Right atrium auricular region (tissue), 2 donors: Measurements from ENCODE around the gene SP9. TPM values are rescaled to one million over a fixed set of nuclear protein-coding genes. Genes with fewer than 3 reads are reported as not detected.

Experiments
- DNase-seq: peaks from one replicate; pipeline ENCODE4 v3.0.0-alpha.2; 2019; ENCODE audit warnings: low spot score
- H3K27ac ChIP-seq, 2 donors: fragments of 200-600 bp; sonication (generic); 1 replicate in 1 of 2; 2 replicates in 1 of 2; pipeline ENCODE4 v1.5.1; 2016 to 2019
- H3K27me3 ChIP-seq, 2 donors: fragments of 200-600 bp; sonication (generic); one replicate each; pipeline versions ENCODE4 v1.5.1 to v1.6.0; 2017 to 2019
- H3K36me3 ChIP-seq: fragments of 200-600 bp; sonication (generic); one replicate; pipeline ENCODE4 v1.5.1; 2016
- H3K4me1 ChIP-seq, 2 donors: fragments of 200-600 bp; sonication (generic); one replicate each; pipeline versions ENCODE4 v1.5.1 to v1.6.0; 2017 to 2019
- H3K4me3 ChIP-seq, 2 donors: fragments of 200-600 bp; sonication (generic); 1 replicate in 1 of 2; 2 replicates in 1 of 2; pipeline ENCODE4 v1.5.1; 2017 to 2019; ENCODE audit warnings: mild to moderate bottlenecking in 1 of 2, moderate library complexity in 1 of 2
- H3K9me3 ChIP-seq, 2 donors: fragments of 200-600 bp; sonication (generic); one replicate each; pipeline ENCODE4 v1.5.1; 2019
- total RNA-seq, 2 donors: library from RNA; depleted of rRNA; stranded (reverse); fragments of >200 nt; gene quantifications; one replicate each; pipeline ENCODE4 v1.1.0, GENCODE V29; 2016
- TF ChIP-seq, protein P1 (sequence below), 2 donors: fragments of 200-600 bp; sonication (generic); IDR thresholded peaks; one replicate each; pipeline ENCODE4 v1.5.1; 2019; ENCODE audit warnings: antibody characterized with exemption in 2 of 2

SP9 gene
- not detected for total RNA-seq

DNA sequence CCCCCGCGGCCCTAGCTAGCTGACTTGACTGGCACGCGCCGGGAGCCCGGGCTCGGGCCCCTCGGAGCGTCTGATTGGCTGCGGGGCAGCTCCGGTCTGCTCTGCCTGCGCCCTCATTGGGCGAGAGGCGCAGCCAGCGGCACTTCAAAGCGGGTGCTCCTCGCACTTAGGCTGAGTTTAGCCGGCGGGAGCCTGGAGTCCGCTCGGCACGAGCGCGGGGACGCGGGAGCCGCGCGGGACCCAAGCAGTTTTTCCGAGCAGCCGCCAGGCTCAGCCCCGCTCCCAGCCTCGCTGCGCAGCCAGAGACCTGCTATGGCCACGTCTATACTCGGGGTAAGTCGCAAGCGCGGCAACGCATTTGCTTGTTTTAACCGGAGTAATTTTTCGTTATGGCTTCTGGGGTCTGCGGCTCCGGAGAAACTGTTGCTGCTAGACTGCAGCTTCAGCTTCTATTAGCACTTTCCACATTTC is at the start of gene SP9:
SP9 (plus strand) TSS at position 174 of the 471 bp plus-strand sequence; CDS start at position 313, 139 bp downstream.
- Histone ChIP-seq H3K4me1 (peaks cover 0 to 45% of the 10 kb centered on the region in 2 donors), H3K36me3 (no peaks in the 10 kb centered on the region), H3K4me3 (peak within 1 kb of the TSS in 1 of 2 donors; percentile 32), H3K9me3 (no peaks in the 10 kb centered on the region), H3K27me3 (peaks cover 87 to 97% of the 10 kb centered on the region in 2 donors), H3K27ac (no peak within 1 kb of the TSS)
- TF ChIP-seq, protein P1, sequence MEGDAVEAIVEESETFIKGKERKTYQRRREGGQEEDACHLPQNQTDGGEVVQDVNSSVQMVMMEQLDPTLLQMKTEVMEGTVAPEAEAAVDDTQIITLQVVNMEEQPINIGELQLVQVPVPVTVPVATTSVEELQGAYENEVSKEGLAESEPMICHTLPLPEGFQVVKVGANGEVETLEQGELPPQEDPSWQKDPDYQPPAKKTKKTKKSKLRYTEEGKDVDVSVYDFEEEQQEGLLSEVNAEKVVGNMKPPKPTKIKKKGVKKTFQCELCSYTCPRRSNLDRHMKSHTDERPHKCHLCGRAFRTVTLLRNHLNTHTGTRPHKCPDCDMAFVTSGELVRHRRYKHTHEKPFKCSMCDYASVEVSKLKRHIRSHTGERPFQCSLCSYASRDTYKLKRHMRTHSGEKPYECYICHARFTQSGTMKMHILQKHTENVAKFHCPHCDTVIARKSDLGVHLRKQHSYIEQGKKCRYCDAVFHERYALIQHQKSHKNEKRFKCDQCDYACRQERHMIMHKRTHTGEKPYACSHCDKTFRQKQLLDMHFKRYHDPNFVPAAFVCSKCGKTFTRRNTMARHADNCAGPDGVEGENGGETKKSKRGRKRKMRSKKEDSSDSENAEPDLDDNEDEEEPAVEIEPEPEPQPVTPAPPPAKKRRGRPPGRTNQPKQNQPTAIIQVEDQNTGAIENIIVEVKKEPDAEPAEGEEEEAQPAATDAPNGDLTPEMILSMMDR (IDR thresholded peaks at IDR 0.05) = no peak
- DNase-seq = no peak

DNA sequence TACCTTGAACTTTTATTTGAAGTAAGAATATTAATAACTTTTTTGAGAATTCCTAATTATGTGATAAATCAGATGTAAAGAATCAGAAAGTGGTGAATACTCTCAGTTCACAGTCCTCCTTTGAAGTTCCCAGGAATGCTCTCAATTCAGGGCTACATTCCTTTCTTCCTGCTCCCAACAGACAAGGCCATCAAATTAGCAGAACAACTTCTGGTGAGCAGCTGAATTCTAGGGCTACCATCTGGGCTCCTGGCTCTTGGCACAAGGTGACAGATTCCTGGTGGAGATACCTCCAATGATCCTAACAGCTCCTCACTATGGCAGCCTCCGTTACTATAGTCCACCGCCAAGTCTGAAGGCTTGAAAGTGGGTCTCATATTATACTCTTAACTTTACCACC is 48.6 kb upstream of the SP9 start:
- no peaks in the 10 kb centered on the region for H3K27me3 ChIP-seq
- H3K4me1 ChIP-seq = no peaks in the 10 kb centered on the region
- H3K27ac ChIP-seq = no peak overlapping the region
- H3K4me3 ChIP-seq = no peak overlapping the region
- no peaks in the 10 kb centered on the region for H3K36me3 ChIP-seq
- TF ChIP-seq, protein P1 (IDR thresholded peaks at IDR 0.05) = no peak
- DNase-seq = no peak
- H3K9me3 ChIP-seq = no peaks in the 10 kb centered on the region

DNA sequence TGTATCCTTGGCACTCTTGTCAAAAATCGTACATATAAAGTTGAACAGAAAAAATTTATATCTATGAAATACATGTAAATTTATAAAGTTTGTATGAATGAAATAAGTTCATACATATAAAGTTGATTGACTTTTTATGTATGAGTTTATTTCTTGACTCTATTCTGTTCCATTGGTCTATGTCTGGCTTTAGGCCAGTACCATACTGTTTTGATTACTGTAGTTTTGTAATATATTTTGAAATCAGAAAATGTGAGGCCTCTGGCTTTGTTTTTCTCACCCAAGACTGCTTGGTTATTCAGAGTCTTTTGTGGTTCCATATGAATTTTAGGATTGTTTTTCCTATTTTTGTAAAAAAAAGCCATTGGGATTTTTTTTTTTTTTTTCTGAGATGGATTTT is 41.8 kb upstream of the SP9 start:
- no peaks in the 10 kb centered on the region for H3K27me3 ChIP-seq
- no peak overlapping the region for H3K4me3 ChIP-seq
- peaks cover 0 to 12% of the 10 kb centered on the region in 2 donors for H3K9me3 ChIP-seq
- DNase-seq = no peak
- TF ChIP-seq, protein P1 (IDR thresholded peaks at IDR 0.05) = no peak
- H3K36me3 ChIP-seq = no peaks in the 10 kb centered on the region
- H3K27ac ChIP-seq = no peak overlapping the region
- H3K4me1 ChIP-seq = no peaks in the 10 kb centered on the region

DNA sequence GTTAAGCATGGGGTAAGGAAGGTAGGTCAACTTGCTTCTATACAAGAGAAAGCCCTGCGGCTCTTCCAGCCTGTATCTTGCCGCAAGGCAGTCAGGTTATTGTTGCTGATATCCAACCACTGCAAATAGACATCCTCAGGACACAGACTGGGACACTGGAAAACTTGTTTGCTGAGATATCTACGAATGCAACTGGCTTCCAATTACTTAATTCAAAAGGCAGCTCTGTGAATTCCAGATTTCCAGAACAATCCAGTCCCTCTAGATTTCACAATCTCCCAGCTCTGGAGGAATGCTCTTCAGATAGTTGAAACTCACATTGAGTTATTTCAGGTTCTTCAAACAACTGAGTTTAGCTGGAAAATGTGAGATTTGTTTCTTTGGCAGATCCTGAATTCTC is 34.6 kb upstream of the SP9 start:
- Histone ChIP-seq H3K36me3 (no peaks in the 10 kb centered on the region), H3K27ac (no peak overlapping the region), H3K4me1 (no peaks in the 10 kb centered on the region), H3K4me3 (no peak overlapping the region), H3K9me3 (no peaks in the 10 kb centered on the region), H3K27me3 (no peaks in the 10 kb centered on the region)
- TF ChIP-seq, protein P1 (IDR thresholded peaks at IDR 0.05) = no peak
- DNase-seq = no peak

DNA sequence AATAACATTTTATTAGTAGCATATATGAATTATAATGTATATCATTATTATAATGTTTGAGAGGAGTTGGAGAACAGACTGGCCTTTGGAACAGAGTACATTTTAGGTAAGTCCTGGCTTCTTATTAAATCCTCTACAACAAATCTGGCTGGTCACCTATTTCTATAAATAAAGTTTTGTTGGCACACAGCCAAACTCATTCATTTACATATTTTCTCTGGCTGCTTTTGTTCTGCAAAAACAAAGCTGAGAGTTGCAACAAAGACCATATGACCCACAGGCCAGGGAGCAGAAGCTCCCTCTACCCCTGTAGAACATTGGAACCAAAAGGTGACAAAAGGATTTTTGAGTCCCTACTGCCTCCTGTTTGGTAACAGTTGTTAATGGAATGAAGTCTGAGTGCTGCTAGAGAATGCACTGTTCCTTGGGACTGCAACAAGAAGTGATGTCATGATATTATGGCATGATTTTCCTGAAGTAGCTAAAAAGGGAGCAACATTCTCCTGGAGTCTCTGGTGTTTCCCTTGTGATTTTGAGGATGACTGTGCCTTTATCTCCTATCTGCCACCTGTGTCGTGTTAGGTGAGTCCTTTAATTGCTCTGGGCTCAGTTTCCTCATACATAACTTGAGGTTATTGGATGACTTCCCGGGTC is 22.0 kb upstream of the SP9 start:
- H3K4me1 ChIP-seq = no peaks in the 10 kb centered on the region
- no peaks in the 10 kb centered on the region for H3K36me3 ChIP-seq
- TF ChIP-seq, protein P1 (IDR thresholded peaks at IDR 0.05) = no peak
- no peak overlapping the region for H3K4me3 ChIP-seq
- no peak overlapping the region for H3K27ac ChIP-seq
- no peaks in the 10 kb centered on the region for H3K27me3 ChIP-seq
- DNase-seq = no peak
- no peaks in the 10 kb centered on the region for H3K9me3 ChIP-seq

DNA sequence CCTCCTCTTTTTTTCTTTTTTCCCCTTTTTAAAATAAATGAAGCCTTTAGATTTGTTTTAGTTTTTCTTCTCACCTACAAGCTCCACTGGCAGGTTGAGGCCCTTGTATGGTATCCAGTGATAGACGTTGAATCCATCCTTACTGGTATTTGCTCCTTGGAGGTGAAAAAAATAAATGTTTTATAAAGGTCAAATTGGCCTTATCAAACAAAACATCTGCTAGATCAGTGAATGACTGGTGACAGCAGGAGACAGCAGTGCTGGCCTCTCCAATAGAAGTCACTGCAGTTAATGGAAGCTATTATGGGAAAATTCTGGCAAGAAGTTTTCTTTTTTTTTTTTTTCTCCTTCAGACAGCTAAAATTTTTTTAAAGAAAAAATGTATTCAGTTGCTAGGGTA is 12.6 kb upstream of the SP9 start:
- Histone ChIP-seq H3K27ac (no peak overlapping the region), H3K36me3 (no peaks in the 10 kb centered on the region), H3K27me3 (peaks cover 2 to 10% of the 10 kb centered on the region in 2 donors), H3K4me1 (peaks cover 0 to 14% of the 10 kb centered on the region in 2 donors), H3K9me3 (no peaks in the 10 kb centered on the region), H3K4me3 (no peak overlapping the region)
- no peak for DNase-seq
- TF ChIP-seq, protein P1 (IDR thresholded peaks at IDR 0.05) = no peak
